Measurements from ENCODE around the gene PPP2R3B.
"Not testable (repeated sequence)": the region's sequence is repeated elsewhere in the genome, so short reads cannot be mapped to it uniquely, and the experiment has no call there.

The PPP2R3B gene

DNA sequence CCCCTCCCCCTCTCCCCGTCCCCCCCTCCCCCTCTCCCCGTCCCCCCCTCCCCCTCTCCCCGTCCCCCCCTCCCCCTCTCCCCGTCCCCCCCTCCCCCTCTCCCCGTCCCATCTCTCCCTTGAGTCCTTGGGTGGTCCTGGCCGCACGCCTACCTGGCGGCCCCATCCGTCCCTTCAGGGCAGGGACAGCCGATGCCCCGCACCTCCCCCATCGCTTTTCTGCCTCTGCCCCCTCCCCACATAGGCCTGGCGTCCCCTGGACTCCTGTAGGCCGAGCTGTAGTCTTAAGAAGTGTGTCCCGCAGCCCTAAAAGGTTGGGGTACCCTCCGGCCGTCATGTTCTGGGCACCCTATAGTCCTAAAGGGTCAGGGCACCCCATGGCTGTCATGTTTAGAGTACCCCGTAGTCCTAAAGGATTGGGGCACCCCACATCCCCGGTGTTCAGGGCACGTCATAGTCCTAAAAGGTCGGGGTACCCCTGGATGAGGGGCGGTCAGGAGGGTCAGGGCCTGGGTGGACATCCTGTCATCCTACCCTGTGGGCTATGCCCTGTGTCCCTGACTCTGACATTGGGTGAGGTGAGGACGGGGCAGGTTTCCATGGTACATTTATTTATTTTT, 57.3 kb downstream of the PPP2R3B start:
- ChIA-PET CTCF (no interaction called here), POLR2A (no interaction called here)
- DNase-seq (ENCODE audit: extremely low spot score), result no peak
- no peak for TF ChIP-seq CTCF (IDR thresholded peaks at IDR 0.05; ENCODE audit: control extremely low read depth, extremely low read depth, low read depth, missing control alignments)

DNA sequence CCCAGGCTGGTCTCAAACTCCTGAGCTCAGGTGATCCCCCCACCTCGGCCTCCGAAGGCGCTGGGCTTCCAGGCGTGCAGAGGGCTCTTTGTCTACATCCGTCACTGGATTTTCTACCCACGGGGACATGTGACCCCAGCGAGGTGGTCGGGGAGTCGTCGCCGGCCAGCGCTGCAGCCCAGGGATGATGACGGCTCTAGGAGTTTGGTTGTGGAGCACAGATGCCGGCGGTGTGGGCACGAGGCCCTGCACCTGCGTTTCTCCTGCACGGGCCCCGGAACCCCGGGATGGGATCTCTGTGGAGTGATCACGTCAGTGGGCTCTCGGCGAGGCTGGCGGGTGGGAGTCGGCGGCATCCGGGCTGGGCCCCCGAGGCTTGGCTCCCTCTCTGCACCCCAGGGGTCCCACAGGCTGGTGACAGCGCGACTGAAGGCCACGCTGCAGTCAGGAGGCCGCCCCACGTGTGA, 59.0 kb downstream of the PPP2R3B start:
- ChIA-PET POLR2A (no interaction called here), CTCF (no interaction called here)
- no peak for TF ChIP-seq CTCF (IDR thresholded peaks at IDR 0.05; ENCODE audit: control extremely low read depth, extremely low read depth, low read depth, missing control alignments)

DNA sequence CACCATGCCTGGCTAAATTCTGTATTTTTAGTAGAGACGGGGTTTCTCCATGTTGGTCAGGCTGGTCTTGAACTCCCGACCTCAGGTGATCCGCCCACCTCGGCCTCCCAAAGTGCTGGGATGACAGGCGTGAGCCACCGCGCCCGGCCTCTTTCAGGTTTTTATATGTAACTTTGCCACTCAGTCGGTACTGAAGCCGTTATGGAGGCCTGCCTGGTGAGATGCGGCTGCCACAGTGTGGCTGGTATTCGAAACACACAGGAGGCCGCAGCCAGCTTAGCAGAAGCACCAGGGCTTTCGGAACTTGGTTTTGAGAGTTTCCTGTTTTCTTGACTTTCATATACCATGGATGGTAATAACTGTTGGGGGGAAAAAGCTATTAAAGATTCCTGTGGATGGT, 62.0 kb downstream of the PPP2R3B start:
- DNase-seq (ENCODE audit: extremely low spot score); CTCF ChIA-PET; POLR2A ChIA-PET: not testable (repeated sequence)

More for the DNA sequence above, 59.0 kb downstream of the PPP2R3B start:
- no peak for DNase-seq (ENCODE audit: extremely low spot score)

- ChIA-PET POLR2A (no interaction called here), CTCF (no interaction called here)
- DNase-seq (ENCODE audit: extremely low spot score), result no peak
- no peak for TF ChIP-seq CTCF (IDR thresholded peaks at IDR 0.05; ENCODE audit: control extremely low read depth, extremely low read depth, low read depth, missing control alignments)
These were observed 62.7 kb downstream of the PPP2R3B start for GRCh38 chrX:323721-324628.

- ChIA-PET POLR2A (no interaction called here), CTCF (no interaction called here)
- no peak for TF ChIP-seq CTCF (IDR thresholded peaks at IDR 0.05; ENCODE audit: control extremely low read depth, extremely low read depth, low read depth, missing control alignments)
- no peak for DNase-seq (ENCODE audit: extremely low spot score)
These were observed 66.5 kb downstream of the PPP2R3B start for GRCh38 chrX:320126-320783.

DNA sequence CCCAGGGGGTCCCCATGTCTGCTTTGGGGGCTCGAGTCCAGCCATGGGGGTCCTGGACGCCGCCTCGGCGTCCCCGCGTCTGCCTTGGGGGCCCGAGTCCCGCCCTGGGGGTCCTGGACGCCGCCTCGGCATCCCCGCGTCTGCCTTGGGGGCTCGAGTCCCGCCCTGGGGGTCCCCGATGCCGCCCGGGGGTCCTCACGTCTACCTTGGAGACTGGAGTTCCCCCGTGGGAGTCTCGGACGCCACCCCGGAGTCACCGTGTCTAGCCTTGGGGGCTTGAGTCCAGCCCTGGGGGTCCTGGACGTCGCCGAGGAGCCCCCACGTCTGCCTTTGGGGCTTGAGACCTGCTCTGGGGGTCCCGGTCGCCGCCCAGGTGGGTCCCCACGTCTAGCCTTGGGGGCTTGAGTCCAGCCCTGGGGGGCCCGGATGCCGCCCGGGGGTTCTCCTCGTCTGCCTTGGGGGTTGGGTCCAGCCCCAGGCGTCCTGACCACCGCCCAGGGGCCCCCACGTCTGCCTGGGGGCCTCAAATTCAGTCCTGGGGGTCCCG, 67.1 kb downstream of the PPP2R3B start:
- ChIA-PET CTCF (no interaction called here), POLR2A (no interaction called here)
- no peak for TF ChIP-seq CTCF (IDR thresholded peaks at IDR 0.05; ENCODE audit: control extremely low read depth, extremely low read depth, low read depth, missing control alignments)
- no peak for DNase-seq (ENCODE audit: extremely low spot score)

All from GM10248 (cell line).